ENCODE measurements around the gene SPOCK1.

The SPOCK1 gene

GRCh38 chr5:137035480-137035878 is 463.6 kb downstream of the SPOCK1 start:
- no peak overlapping the region for H3K4me3 ChIP-seq (ENCODE audit: low read depth, low read length)
- TF ChIP-seq, protein P1, sequence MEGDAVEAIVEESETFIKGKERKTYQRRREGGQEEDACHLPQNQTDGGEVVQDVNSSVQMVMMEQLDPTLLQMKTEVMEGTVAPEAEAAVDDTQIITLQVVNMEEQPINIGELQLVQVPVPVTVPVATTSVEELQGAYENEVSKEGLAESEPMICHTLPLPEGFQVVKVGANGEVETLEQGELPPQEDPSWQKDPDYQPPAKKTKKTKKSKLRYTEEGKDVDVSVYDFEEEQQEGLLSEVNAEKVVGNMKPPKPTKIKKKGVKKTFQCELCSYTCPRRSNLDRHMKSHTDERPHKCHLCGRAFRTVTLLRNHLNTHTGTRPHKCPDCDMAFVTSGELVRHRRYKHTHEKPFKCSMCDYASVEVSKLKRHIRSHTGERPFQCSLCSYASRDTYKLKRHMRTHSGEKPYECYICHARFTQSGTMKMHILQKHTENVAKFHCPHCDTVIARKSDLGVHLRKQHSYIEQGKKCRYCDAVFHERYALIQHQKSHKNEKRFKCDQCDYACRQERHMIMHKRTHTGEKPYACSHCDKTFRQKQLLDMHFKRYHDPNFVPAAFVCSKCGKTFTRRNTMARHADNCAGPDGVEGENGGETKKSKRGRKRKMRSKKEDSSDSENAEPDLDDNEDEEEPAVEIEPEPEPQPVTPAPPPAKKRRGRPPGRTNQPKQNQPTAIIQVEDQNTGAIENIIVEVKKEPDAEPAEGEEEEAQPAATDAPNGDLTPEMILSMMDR (IDR thresholded peaks at IDR 0.05; ENCODE audit: borderline replicate concordance, insufficient read depth, low read depth, low read length): no peak

DNA sequence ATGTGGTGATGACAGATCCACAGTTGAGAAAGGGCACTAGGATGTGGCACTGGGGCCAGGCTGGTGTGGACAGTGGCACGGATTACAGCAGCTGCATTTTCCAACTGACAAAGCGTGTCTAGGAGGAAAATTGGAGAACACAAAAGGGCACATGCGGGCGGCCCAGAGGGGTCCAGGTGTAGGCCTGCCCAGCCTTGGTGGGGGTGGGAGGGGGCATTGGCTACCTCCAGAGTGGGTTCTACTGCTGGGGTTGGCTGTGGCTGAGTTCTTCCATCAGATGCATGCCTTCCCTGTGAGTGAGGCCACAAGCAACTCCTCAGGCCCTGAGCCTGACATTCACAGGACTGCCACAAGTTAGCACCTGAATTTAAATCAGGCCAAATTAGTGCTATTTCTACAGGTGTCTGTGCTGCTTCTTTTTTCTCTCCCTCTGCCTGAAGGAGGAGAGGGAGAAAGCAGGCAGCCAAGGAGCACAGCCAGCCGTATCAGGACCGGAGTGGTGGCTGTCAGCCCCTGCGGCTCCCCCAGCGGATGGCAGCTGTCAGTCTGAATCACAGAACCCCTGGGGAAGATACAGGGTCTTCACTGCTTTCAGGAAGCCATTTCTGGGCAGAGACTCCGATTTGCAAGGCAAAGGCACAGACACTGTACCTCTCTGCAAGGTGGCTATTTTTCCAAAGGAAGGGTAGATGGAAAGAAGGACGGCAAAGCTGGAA is 464.2 kb downstream of the SPOCK1 start:
- no peak overlapping the region for H3K4me3 ChIP-seq (ENCODE audit: low read depth, low read length)
- TF ChIP-seq, protein P1 (IDR thresholded peaks at IDR 0.05; ENCODE audit: borderline replicate concordance, insufficient read depth, low read depth, low read length): no peak

GRCh38 chr5:137034213-137034612 is 464.9 kb downstream of the SPOCK1 start:
- TF ChIP-seq, protein P1 (IDR thresholded peaks at IDR 0.05; ENCODE audit: borderline replicate concordance, insufficient read depth, low read depth, low read length): no peak
- H3K4me3 ChIP-seq (ENCODE audit: low read depth, low read length): no peak overlapping the region

DNA sequence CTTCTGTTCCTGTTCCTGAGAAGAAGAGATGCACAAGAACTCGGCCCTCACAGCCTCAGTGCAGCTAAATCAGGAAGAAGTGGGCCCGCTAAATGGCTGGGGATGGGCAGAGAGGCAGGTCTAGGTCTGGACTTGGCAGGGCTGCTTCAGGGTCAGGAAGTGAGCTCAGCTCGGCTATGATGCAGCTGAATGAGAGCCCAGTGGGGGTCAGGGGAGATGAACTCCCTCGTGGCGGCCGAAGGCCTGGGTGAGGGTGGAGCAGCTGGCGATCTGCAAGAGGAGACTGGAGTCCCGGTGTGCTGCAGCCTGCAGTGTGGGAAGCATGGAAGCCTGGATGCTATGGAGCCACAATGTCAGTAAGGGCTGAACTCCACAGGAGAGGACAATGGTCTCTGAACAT is 466.2 kb downstream of the SPOCK1 start:
- no peak overlapping the region for H3K4me3 ChIP-seq (ENCODE audit: low read depth, low read length)
- TF ChIP-seq, protein P1 (IDR thresholded peaks at IDR 0.05; ENCODE audit: borderline replicate concordance, insufficient read depth, low read depth, low read length): no peak

DNA sequence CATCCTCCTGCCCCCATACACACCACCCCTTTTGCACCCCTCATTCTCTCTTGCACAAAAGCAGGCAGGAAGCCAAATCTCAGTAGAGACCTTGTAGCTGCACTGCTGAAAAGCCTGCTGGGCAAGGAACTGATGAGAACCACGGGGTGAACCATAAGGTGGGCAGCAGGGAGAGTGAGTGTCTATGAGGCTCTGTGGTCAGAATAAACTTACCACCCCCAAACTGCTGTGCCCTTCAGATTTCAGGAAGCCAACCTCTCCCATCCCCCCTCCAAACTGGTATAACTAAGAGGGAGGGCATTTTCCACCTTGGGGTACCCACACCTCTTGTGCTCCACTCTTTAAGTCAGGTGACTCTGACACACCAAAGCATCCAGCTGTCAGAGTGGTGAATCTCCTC is 471.4 kb downstream of the SPOCK1 start:
- H3K4me3 ChIP-seq (ENCODE audit: low read depth, low read length): no peak overlapping the region
- TF ChIP-seq, protein P1 (IDR thresholded peaks at IDR 0.05; ENCODE audit: borderline replicate concordance, insufficient read depth, low read depth, low read length): no peak

- TF ChIP-seq, protein P1 (IDR thresholded peaks at IDR 0.05; ENCODE audit: borderline replicate concordance, insufficient read depth, low read depth, low read length): no peak
These were observed 472.8 kb downstream of the SPOCK1 start for GRCh38 chr5:137026296-137026695.

GRCh38 chr5:137024044-137024443 is 475.1 kb downstream of the SPOCK1 start:
- H3K4me3 ChIP-seq (ENCODE audit: low read depth, low read length): no peak overlapping the region
- TF ChIP-seq, protein P1 (IDR thresholded peaks at IDR 0.05; ENCODE audit: borderline replicate concordance, insufficient read depth, low read depth, low read length): no peak

More at GRCh38 chr5:137026296-137026695, 472.8 kb downstream of the SPOCK1 start:
- H3K4me3 ChIP-seq (ENCODE audit: low read depth, low read length): no peak overlapping the region

All from GM12875 (cell line).